ENCODE results near the gene WDPCP.

DNA sequence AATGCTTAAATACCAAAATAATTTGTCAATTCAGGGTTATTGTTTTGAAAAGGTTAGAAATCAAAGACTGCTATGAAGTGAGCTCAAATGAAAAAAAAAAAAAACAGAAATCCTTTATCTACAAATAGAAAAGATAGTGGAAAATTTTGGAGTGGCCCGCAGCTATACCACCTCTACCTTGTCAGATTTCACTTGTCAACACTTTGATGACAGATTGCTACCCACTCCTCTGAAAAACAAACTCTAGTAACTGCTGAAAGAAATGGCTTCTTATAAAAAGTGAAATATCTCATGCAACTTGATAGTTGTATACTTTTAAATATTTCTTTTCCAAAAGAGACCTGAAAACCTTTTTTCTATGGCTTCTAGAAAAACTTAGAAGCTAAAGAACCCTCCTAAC is 84.5 kb downstream of the WDPCP start:
- no peak for TF ChIP-seq POLR2A (IDR thresholded peaks at IDR 0.05; ENCODE audit: low read depth, low read length)
- TF ChIP-seq POLR2AphosphoS5 (IDR thresholded peaks at IDR 0.05; ENCODE audit: low read depth, low read length), result no peak
